SK-N-SH (cell line): ENCODE data around the gene CDC42SE2.

Source experiments
- EZH2phosphoT487 ChIP-seq: fragments of 200-600 bp; sonication (generic); IDR thresholded peaks from 2 replicates; pipeline ENCODE4 v1.6.1; 2017; ENCODE audit warnings: low read depth, mixed run types, mild to moderate bottlenecking, antibody characterized with exemption, moderate library complexity, borderline replicate concordance
- MXI1 ChIP-seq: IDR thresholded peaks from 2 replicates; pipeline ENCODE4 v1.6.1; 2012; ENCODE audit warnings: mild to moderate bottlenecking, low read depth, low read length, improper control_type of control experiment
- TF ChIP-seq, protein P1 (sequence below): IDR thresholded peaks from 2 replicates; pipeline ENCODE4 v1.4.0; 2012; ENCODE audit warnings: low read depth
- TF ChIP-seq, protein P2 (sequence below): fragments of 200-600 bp; sonication (generic); IDR thresholded peaks from 2 replicates; pipeline ENCODE4 v1.6.1; 2017; ENCODE audit warnings: antibody characterized with exemption, mild to moderate bottlenecking, moderate library complexity

DNA sequence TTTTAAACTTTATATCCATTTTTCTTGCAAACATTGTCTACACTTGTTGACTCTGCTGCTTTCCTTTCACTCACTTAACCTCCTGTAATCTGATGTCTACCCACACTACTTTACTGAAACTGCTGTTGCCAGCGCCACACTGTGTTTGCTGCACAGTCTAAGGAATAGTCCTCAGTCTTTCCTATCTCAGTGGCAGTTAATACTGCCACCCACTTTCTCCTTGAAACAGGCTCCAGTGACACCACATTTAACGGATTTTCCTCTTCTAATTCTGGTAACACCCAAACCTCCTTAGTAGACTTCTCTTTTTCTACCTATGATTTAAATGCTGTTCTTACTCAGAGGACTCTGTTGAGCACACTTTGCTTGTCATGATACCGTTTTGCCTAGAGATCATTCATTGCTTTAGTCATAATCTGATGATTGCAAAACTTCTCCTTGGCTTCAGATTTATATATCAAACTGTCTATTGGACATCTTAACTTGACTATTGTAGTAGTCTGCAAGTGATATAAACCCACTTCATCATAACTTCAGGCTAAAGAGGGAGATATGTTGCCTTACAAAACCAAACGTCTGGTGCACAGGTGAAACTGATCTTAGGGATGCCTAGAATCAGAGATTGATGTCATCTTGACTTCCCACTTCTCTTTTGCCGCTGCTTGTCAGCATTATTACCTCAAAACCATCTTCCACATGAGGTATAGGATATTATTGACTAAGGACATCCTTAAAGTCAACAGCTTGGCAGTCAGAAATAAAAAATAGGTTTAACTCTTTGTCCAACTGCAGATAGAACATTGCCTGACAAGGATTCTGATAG, 94.1 kb downstream of the CDC42SE2 start:
- no peak for TF ChIP-seq EZH2phosphoT487
- TF ChIP-seq, protein P1, sequence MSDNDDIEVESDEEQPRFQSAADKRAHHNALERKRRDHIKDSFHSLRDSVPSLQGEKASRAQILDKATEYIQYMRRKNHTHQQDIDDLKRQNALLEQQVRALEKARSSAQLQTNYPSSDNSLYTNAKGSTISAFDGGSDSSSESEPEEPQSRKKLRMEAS: no peak
- TF ChIP-seq, protein P2, sequence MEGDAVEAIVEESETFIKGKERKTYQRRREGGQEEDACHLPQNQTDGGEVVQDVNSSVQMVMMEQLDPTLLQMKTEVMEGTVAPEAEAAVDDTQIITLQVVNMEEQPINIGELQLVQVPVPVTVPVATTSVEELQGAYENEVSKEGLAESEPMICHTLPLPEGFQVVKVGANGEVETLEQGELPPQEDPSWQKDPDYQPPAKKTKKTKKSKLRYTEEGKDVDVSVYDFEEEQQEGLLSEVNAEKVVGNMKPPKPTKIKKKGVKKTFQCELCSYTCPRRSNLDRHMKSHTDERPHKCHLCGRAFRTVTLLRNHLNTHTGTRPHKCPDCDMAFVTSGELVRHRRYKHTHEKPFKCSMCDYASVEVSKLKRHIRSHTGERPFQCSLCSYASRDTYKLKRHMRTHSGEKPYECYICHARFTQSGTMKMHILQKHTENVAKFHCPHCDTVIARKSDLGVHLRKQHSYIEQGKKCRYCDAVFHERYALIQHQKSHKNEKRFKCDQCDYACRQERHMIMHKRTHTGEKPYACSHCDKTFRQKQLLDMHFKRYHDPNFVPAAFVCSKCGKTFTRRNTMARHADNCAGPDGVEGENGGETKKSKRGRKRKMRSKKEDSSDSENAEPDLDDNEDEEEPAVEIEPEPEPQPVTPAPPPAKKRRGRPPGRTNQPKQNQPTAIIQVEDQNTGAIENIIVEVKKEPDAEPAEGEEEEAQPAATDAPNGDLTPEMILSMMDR: no peak
- no peak for TF ChIP-seq MXI1
